OCI-LY1 (cell line): ENCODE results near the gene SLC49A3.

Source experiments
- H2AFZ ChIP-seq: fragments of 200-600 bp; sonication (generic), shearing (Covaris generic); 2 replicates; pipeline ENCODE4 v1.6.0; 2014; ENCODE audit warnings: antibody characterized with exemption, mild to moderate bottlenecking, low read length
- H3F3A ChIP-seq: fragments of 200-600 bp; sonication (generic), shearing (Covaris generic); 2 replicates; pipeline ENCODE4 v1.6.0; 2014; ENCODE audit warnings: mild to moderate bottlenecking, antibody characterized with exemption, low read length, moderate library complexity; ENCODE audit not compliant: insufficient read depth
- H3K27ac ChIP-seq: fragments of 200-600 bp; sonication (generic); 2 replicates; pipeline ENCODE4 v1.5.1; 2014; ENCODE audit warnings: low read length, mixed run types, mild to moderate bottlenecking, low read depth; ENCODE audit not compliant: poor library complexity, severe bottlenecking
- H3K27me3 ChIP-seq: fragments of 200-600 bp; sonication (generic); 2 replicates; pipeline ENCODE4 v1.6.0; 2014; ENCODE audit warnings: antibody characterized with exemption, mild to moderate bottlenecking, low read length, moderate library complexity; ENCODE audit not compliant: insufficient read depth
- H3K36me3 ChIP-seq: fragments of 200-600 bp; sonication (generic); 2 replicates; pipeline ENCODE4 v1.6.1; 2014; ENCODE audit warnings: mild to moderate bottlenecking, antibody characterized with exemption, low read length, moderate library complexity, mixed read lengths; ENCODE audit not compliant: insufficient read depth
- H3K4me1 ChIP-seq: fragments of 200-600 bp; sonication (generic); 2 replicates; pipeline ENCODE4 v1.5.1; 2014; ENCODE audit warnings: mild to moderate bottlenecking, low read length, moderate library complexity; ENCODE audit not compliant: insufficient read depth, severe bottlenecking
- H3K4me2 ChIP-seq: fragments of 200-600 bp; sonication (generic), shearing (Covaris generic); 2 replicates; pipeline ENCODE4 v1.6.1; 2014; ENCODE audit warnings: low read length
- H3K4me3 ChIP-seq: fragments of 200-600 bp; sonication (generic); 2 replicates; pipeline ENCODE4 v1.5.1; 2014; ENCODE audit warnings: low read length, low read depth, mild to moderate bottlenecking, mixed read lengths; ENCODE audit not compliant: poor library complexity, severe bottlenecking
- H3K79me2 ChIP-seq: fragments of 200-600 bp; shearing (Covaris generic); 2 replicates; pipeline ENCODE4 v1.6.1; 2016; ENCODE audit warnings: mixed run types, low read length, mixed read lengths; ENCODE audit not compliant: insufficient read depth
- H3K9ac ChIP-seq: fragments of 200-600 bp; sonication (generic), shearing (Covaris generic); 2 replicates; pipeline ENCODE4 v1.6.1; 2014; ENCODE audit warnings: mild to moderate bottlenecking, low read length, mixed read lengths
- H3K9me2 ChIP-seq: fragments of 200-600 bp; sonication (generic), shearing (Covaris generic); 2 replicates; pipeline ENCODE4 v1.6.1; 2014; ENCODE audit warnings: low read depth, mild to moderate bottlenecking, low read length, mixed read lengths
- H3K9me3 ChIP-seq: fragments of 200-600 bp; shearing (Covaris generic); 2 replicates; pipeline ENCODE4 v1.6.1; 2014; ENCODE audit warnings: low read length, mixed read lengths
- H4K20me1 ChIP-seq: fragments of 200-600 bp; sonication (generic), shearing (Covaris generic); 2 replicates; pipeline ENCODE4 v1.6.0; 2016; ENCODE audit warnings: mild to moderate bottlenecking, low read length; ENCODE audit not compliant: insufficient read depth
- EZH2 ChIP-seq: fragments of 200-600 bp; sonication (generic), shearing (Covaris generic); IDR thresholded peaks from 2 replicates; pipeline ENCODE4 v1.8.0; 2017; ENCODE audit warnings: borderline replicate concordance, mixed run types, mild to moderate bottlenecking, antibody characterized with exemption, low read length, moderate library complexity, mixed read lengths
- TF ChIP-seq, protein P1 (sequence below): fragments of 200-600 bp; sonication (generic), shearing (Covaris generic); IDR thresholded peaks from 2 replicates; pipeline ENCODE4 v1.5.1; 2017; ENCODE audit warnings: mild to moderate bottlenecking, antibody characterized with exemption, low read length, moderate library complexity, mixed read lengths

Gene SLC49A3

DNA sequence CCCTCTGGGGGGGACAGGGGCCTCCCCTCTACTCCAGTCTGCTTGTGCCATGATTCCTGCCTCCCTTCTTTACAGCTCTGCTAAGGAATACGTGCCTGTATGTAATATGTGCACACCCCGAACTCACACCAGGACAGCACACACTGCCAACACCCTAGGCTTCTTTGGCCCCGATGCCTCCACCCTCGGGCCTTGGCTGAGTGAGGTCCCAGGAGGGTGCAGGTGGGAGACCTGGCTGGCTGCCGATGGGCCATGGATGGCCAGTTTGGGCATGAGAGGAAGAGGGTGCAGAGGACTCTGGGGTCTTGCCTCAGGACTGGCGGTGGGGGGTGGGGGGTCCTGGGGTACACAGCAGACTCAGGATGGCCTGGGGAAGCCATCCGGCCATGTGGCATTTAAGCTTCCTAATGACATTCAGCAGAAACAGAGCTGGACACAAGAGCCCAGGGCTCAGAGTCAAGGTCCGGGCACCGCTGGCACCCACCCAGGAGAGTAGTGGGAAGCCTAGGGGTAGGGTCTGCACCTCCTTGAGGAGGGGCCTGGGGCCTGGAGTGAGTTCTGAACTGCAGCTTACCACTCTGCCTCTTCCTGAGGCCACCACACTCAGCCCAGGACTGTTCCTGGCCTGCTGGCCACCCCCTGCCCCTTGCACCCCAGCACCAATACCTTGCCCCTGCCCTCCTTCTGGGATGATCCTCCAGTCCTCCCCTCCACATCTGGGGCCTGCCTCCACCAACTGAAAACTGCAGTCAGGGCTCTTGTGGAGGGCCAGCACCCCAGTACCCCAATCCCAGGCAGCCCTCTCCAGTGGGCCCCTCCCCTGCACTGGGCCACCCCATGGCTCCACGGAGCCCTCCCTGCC, 14.6 kb upstream of the SLC49A3 start:
- no peak overlapping the region for H3K4me2 ChIP-seq
- no peaks in the 10 kb centered on the region for H3F3A ChIP-seq
- H3K9me2 ChIP-seq, result no peaks in the 10 kb centered on the region
- no peaks in the 10 kb centered on the region for H4K20me1 ChIP-seq
- H3K4me3 ChIP-seq, result no peak overlapping the region
- no peaks in the 10 kb centered on the region for H3K27me3 ChIP-seq
- no peaks in the 10 kb centered on the region for H3K9me3 ChIP-seq
- H3K4me1 ChIP-seq, result peaks cover 26% of the 10 kb centered on the region
- H3K9ac ChIP-seq, result no peak overlapping the region
- no peaks in the 10 kb centered on the region for H3K36me3 ChIP-seq
- 0 out of 2 replicates have a peak, but pooled peaks cover 3% of the 10 kb centered on the region for H3K79me2 ChIP-seq
- no peak for TF ChIP-seq EZH2
- TF ChIP-seq, protein P1, sequence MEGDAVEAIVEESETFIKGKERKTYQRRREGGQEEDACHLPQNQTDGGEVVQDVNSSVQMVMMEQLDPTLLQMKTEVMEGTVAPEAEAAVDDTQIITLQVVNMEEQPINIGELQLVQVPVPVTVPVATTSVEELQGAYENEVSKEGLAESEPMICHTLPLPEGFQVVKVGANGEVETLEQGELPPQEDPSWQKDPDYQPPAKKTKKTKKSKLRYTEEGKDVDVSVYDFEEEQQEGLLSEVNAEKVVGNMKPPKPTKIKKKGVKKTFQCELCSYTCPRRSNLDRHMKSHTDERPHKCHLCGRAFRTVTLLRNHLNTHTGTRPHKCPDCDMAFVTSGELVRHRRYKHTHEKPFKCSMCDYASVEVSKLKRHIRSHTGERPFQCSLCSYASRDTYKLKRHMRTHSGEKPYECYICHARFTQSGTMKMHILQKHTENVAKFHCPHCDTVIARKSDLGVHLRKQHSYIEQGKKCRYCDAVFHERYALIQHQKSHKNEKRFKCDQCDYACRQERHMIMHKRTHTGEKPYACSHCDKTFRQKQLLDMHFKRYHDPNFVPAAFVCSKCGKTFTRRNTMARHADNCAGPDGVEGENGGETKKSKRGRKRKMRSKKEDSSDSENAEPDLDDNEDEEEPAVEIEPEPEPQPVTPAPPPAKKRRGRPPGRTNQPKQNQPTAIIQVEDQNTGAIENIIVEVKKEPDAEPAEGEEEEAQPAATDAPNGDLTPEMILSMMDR, result no peak
- H2AFZ ChIP-seq, result no peak overlapping the region
- H3K27ac ChIP-seq, result no peak overlapping the region

DNA sequence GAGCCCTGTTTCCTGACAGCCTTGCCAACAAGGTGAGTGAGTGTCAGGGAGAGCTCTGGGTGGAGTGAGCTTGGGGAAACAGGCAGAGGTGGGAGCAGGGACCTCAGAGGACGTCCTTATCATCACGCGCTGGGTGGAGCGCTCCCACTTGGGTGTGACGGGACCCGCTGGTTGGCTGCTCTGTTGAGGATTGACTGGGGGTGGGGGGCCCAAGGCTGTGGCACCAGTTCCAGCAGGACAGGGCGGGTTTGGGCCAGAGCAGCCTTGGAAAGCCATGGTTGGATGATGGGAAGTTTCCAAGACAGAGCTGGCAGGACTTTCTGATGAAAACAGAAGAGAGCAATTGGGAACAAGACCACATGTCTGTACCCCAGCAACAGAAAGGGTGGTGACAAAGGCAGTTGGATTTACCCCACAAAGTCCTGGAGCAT, 13.7 kb upstream of the SLC49A3 start:
- Histone ChIP-seq H3K9ac (no peak overlapping the region), H3K4me1 (peaks cover 28% of the 10 kb centered on the region), H3F3A (no peaks in the 10 kb centered on the region), H3K27ac (no peak overlapping the region), H3K36me3 (no peaks in the 10 kb centered on the region; the same call in 1 of the 2 replicates), H3K4me3 (no peak overlapping the region), H4K20me1 (no peaks in the 10 kb centered on the region), H3K9me3 (no peaks in the 10 kb centered on the region), H2AFZ (no peak overlapping the region), H3K79me2 (0 out of 2 replicates have a peak, but pooled peaks cover 3% of the 10 kb centered on the region), H3K9me2 (no peaks in the 10 kb centered on the region), H3K4me2 (no peak overlapping the region), H3K27me3 (no peaks in the 10 kb centered on the region)
- TF ChIP-seq, protein P1, result no peak
- no peak for TF ChIP-seq EZH2

DNA sequence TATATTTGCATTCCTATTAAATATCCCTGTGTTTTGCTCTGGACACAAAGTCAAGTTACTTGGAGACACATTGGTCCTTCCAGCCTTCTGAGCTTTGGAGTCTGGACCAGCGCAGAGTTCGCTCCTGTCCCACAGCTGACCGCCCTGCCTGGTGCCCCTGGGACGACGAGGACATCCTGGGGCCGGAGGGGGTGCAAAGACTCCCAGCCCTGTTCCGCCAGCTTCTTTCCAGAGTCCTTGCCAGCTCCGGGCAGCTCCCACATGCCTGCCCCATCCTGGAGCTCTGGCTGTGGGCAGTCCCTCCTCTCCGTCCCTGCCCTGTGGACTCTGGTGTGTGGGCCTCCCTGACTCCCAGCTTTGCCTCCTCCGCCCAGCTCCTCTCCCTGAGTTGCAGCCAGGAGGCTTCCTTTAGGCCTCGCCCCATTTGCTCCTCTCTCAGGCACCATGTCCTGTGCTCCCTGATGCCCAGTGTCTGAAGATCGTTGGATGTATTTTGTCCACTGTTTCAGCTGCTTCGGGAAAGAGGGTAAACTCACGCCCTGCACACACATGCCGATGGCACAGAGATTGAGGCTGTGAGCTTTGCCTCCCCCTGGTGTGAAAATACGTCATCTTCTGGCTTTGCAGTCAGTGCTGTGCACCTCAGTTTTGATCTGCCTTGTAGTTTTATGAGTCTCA, 11.8 kb upstream of the SLC49A3 start:
- Histone ChIP-seq H3F3A (no peaks in the 10 kb centered on the region), H3K9me2 (no peaks in the 10 kb centered on the region), H3K4me2 (no peak overlapping the region), H3K36me3 (no peaks in the 10 kb centered on the region; the same call in 1 of the 2 replicates), H3K4me1 (peaks cover 19% of the 10 kb centered on the region), H3K9me3 (no peaks in the 10 kb centered on the region), H3K79me2 (no peaks in the 10 kb centered on the region), H3K9ac (no peak overlapping the region), H4K20me1 (no peaks in the 10 kb centered on the region), H3K27ac (no peak overlapping the region), H2AFZ (no peak overlapping the region), H3K27me3 (no peaks in the 10 kb centered on the region), H3K4me3 (no peak overlapping the region)
- no peak for TF ChIP-seq EZH2
- TF ChIP-seq, protein P1, result no peak
